K562 (cell line): Measurements from ENCODE around the gene FRMD4A. TPM values are rescaled to one million over a fixed set of nuclear protein-coding genes. Genes with fewer than 3 reads are reported as not detected.

ENCODE experiments used
- ATAC-seq: fragments of 200-7000 bp; cut with Tn5 transposase; 3 replicates; pipeline ENCODE4 v1.9.1; 2020; ENCODE audit warnings: moderate library complexity
- BruUV-seq: library from RNA; stranded (reverse); fragments of 400-500 nt; replicated peaks from 2 replicates; lab custom pipeline; 2021; lab: Mats Ljungman, UMichigan
- CTCF ChIA-PET: fragments of 300-600 bp; formaldehyde crosslinking; extraction: SDS; loops from one replicate; lab custom pipeline; 2021; ENCODE audit warnings: low intra/inter-chr PET ratio; lab: Yijun Ruan, JAX
- POLR2A ChIA-PET: fragments of 300-600, 350-650 bp; sonication (Branson Sonifier 250); formaldehyde crosslinking; extraction: SDS; loops from one replicate; lab custom pipeline; 2021; ENCODE audit warnings: antibody characterized with exemption, inconsistent platforms; lab: Yijun Ruan, JAX
- DNase-seq, 4 experiments: peaks; one replicate each; pipeline versions ENCODE4 v3.0.0 to v3.0.0-alpha.2; 2011 to 2018; ENCODE audit warnings: low spot score in 3 of 4, mixed read lengths in 3 of 4; ENCODE audit errors: extremely low read depth in 1 of 4
- FAIRE-seq: peaks from 2 replicates; lab custom pipeline; 2011; peaks lifted over from hg19 to GRCh38; lab: Jason Lieb, UNC
- H2AFZ ChIP-seq: 2 replicates; pipeline ENCODE4 v1.6.0; 2011; ENCODE audit warnings: low read depth, low read length, control low read depth, inconsistent platforms
- H3K27ac ChIP-seq: fragments of 200-600 bp; 3 replicates; pipeline ENCODE4 v1.8.0; 2011; ENCODE audit warnings: low read depth, mild to moderate bottlenecking, control low read depth, inconsistent platforms, low read length, moderate library complexity, mixed read lengths; ENCODE audit errors: extremely low read depth
- H3K27me3 ChIP-seq, 2 experiments: fragments of 300-600 bp in 1 of 2; 2 replicates in 1 of 2; 3 replicates in 1 of 2; pipeline versions ENCODE4 v1.6.0 to v1.8.0; 2011; ENCODE audit warnings: inconsistent platforms in 2 of 2, low read length in 2 of 2, mild to moderate bottlenecking in 1 of 2, mixed read lengths in 1 of 2, moderate library complexity in 1 of 2; ENCODE audit not compliant: control insufficient read depth in 2 of 2, insufficient read depth in 2 of 2
- H3K36me3 ChIP-seq: fragments of 300-600 bp; 3 replicates; pipeline ENCODE4 v1.8.0; 2011; ENCODE audit warnings: mild to moderate bottlenecking, low read length, inconsistent platforms; ENCODE audit not compliant: control insufficient read depth, insufficient read depth
- H3K4me1 ChIP-seq, 2 experiments: fragments of 200-600 bp in 1 of 2; replicated peaks in 1 of 2; 2 replicates in 1 of 2; 3 replicates in 1 of 2; pipeline versions ENCODE4 v1.5.1 to v1.8.0; 2011; ENCODE audit warnings: inconsistent platforms in 2 of 2, low read length in 2 of 2, mild to moderate bottlenecking in 1 of 2, mixed read lengths in 1 of 2, moderate library complexity in 1 of 2; ENCODE audit not compliant: control insufficient read depth in 2 of 2, insufficient read depth in 2 of 2
- H3K4me2 ChIP-seq: 2 replicates; pipeline ENCODE4 v1.6.1; 2011; ENCODE audit warnings: low read length, control low read depth, inconsistent platforms, mixed read lengths; ENCODE audit not compliant: insufficient read depth
- H3K4me3 ChIP-seq: fragments of 200-600 bp; sonication (generic), shearing (Covaris generic); 2 replicates; pipeline ENCODE4 v1.5.1; 2016; ENCODE audit warnings: control low read depth, inconsistent platforms
- H3K79me2 ChIP-seq: fragments of 200-600 bp; 3 replicates; pipeline ENCODE4 v1.8.0; 2011; ENCODE audit warnings: low read length, inconsistent platforms; ENCODE audit not compliant: control insufficient read depth, insufficient read depth
- H3K9ac ChIP-seq, 2 experiments: 2 replicates each; pipeline versions ENCODE4 v1.6.0 to v1.6.1; 2011; ENCODE audit warnings: low read depth in 2 of 2, low read length in 2 of 2, control low read depth in 1 of 2, inconsistent platforms in 1 of 2, mild to moderate bottlenecking in 1 of 2, mixed read lengths in 1 of 2; ENCODE audit not compliant: insufficient read depth in 1 of 2
- H3K9me1 ChIP-seq: one replicate; pipeline ENCODE4 v1.6.0; 2011; ENCODE audit warnings: inconsistent platforms, mild to moderate bottlenecking, low read length, moderate library complexity; ENCODE audit not compliant: control insufficient read depth, insufficient read depth
- H3K9me3 ChIP-seq: replicated peaks from 2 replicates; pipeline ENCODE4 v1.5.1; 2011; ENCODE audit warnings: low read depth, low read length, inconsistent platforms; ENCODE audit not compliant: control insufficient read depth, insufficient read depth
- H4K20me1 ChIP-seq: replicated peaks from 2 replicates; pipeline ENCODE4 v1.6.1; 2011; ENCODE audit warnings: low read length, inconsistent platforms, mixed read lengths; ENCODE audit not compliant: control insufficient read depth, insufficient read depth
- KDM1A ChIP-seq, 2 experiments: fragments of 450-650 bp; IDR thresholded peaks; 2 replicates each; pipeline ENCODE4 v1.6.1; 2016; ENCODE audit warnings: mild to moderate bottlenecking in 2 of 2
- PREB ChIP-seq: sonication (generic); formaldehyde crosslinking; IDR thresholded peaks from 2 replicates; pipeline ENCODE4 v1.8.1; 2023; ENCODE audit warnings: mild to moderate bottlenecking, missing genetic modification reagents
- RCOR1 ChIP-seq, 2 experiments: IDR thresholded peaks; 2 replicates each; pipeline ENCODE4 v1.6.1; 2012; ENCODE audit warnings: low read depth in 2 of 2, low read length in 2 of 2, borderline replicate concordance in 1 of 2, improper control_type of control experiment in 1 of 2
- THAP12 ChIP-seq: fragments of 250-450 bp; sonication (Bioruptor Pico); IDR thresholded peaks from 2 replicates; pipeline ENCODE4 v1.9.0; 2021; ENCODE audit warnings: mild to moderate bottlenecking, inconsistent platforms
- U2AF2 ChIP-seq: fragments of 200-400 bp; formaldehyde crosslinking; optimal IDR thresholded peaks from 2 replicates; pipeline ENCODE3; 2017; ENCODE audit warnings: low read depth, mild to moderate bottlenecking, low read length
- ZNF583 ChIP-seq: fragments of 250-450 bp; sonication (Bioruptor Pico); IDR thresholded peaks from 2 replicates; pipeline ENCODE4 v1.4.0; 2020
- WGBS: fragments of 100-300 bp; shearing (Covaris generic); methylation state at CpG from one replicate; pipeline ENCODE4 v1.1.6; 2016; ENCODE audit warnings: low coverage, mixed read lengths; ENCODE audit not compliant: insufficient coverage; ENCODE audit errors: missing lambda C conversion rate; 5-methylcytosine and 5-hydroxymethylcytosine counted together
- in situ Hi-C: fragments of 300-500 bp; cut with MboI; formaldehyde crosslinking; loops from 4 replicates; pipeline ENCODE4 v1.15.0; 2018; ENCODE audit warnings: inconsistent platforms, mixed read lengths
- intact Hi-C: fragments of 100-400 bp; cut with micrococcal nuclease; formaldehyde crosslinking; loops from 2 replicates; pipeline ENCODE4 v1.14.2; 2022
- polyA plus RNA-seq, 8 experiments: library from polyadenylated mRNA; depleted of rRNA in 4 of 8; stranded (reverse) in 5 of 8; unstranded in 3 of 8; fragments of >200 nt; fragmentation: Nextera tagmentation in 2 of 8; fragmentation: Illumina TruSeq in 1 of 8; extraction: Ambion mirVana in 2 of 8; extraction: Trizol in 1 of 8; gene quantifications; 2 replicates each; pipeline versions ENCODE4 v1.2.1 to v1.2.3, GENCODE V29; 2011 to 2014; ENCODE audit warnings: inconsistent platforms in 1 of 8, missing spikeins in 1 of 8
- total RNA-seq, 7 experiments: library from RNA; depleted of rRNA in 6 of 7; stranded (reverse); fragments of >200 nt in 6 of 7; fragmentation: Illumina TruSeq in 2 of 7; extraction: Trizol in 2 of 7; gene quantifications; 2 replicates each; pipeline versions ENCODE4 v1.2.1 to v1.2.3, GENCODE V29; 2011 to 2021; ENCODE audit warnings: low replicate concordance in 1 of 7

FRMD4A gene
- total and polyA plus RNA-seq, 9 of the 15 experiments (the other 6 are each of a cell fraction or from before 2014, with no cell fraction given) = 0.80 to 5.2 (median 3.0) TPM

- TF ChIP-seq PREB (CRISPR knock-in tag) = no peak
- no peak for TF ChIP-seq THAP12 (CRISPR knock-in tag)
- TF ChIP-seq RCOR1 (IDR thresholded peaks at IDR 0.05; ENCODE audit: borderline replicate concordance in 1 of 2, low read depth in 2 of 2, low read length in 2 of 2) = no peak
- TF ChIP-seq U2AF2 = no peak
Observed at GRCh38 chr10:13672548-13672947, 658.2 kb downstream of the FRMD4A start (continued).

GRCh38 chr10:13671904-13672303 lies 658.8 kb downstream of the FRMD4A start:
- Histone ChIP-seq H3K4me1 (no peaks in the 10 kb centered on the region), H3K9ac (no peak overlapping the region), H3K4me3 (no peak overlapping the region), H3K9me1 (no peaks in the 10 kb centered on the region), H4K20me1 (0 out of 2 replicates have a peak, but pooled peaks cover 6% of the 10 kb centered on the region), H3K27me3 (no peaks in the 10 kb centered on the region; a peak in 1 of 5 replicates), H3K79me2 (no peaks in the 10 kb centered on the region), H3K4me2 (no peak overlapping the region), H3K27ac (no peak overlapping the region), H3K36me3 (no peaks in the 10 kb centered on the region; the same call in 2 of the 3 replicates), H2AFZ (no peak overlapping the region), H3K9me3 (no peaks in the 10 kb centered on the region)
- DNase-seq (no peak), ATAC-seq (no peak), FAIRE-seq (no peak)
- no TSS peak for BruUV-seq
- TF ChIP-seq ZNF583 (CRISPR knock-in tag) = no peak
- TF ChIP-seq KDM1A (IDR thresholded peaks at IDR 0.05) = peak in 1 of 2 experiments; percentile 31; a peak in 1 of 4 replicates
- ChIA-PET CTCF (no interaction called here), POLR2A (interaction anchor here (0.8 kb wide), 1 partner anchor 8 kb away, joined by 3 read pairs; no protein-coding TSS in a partner anchor)
- in situ Hi-C loops = no loop called here
- intact Hi-C loops = no loop called here
- WGBS = 53% methylated on average over 9 of the region's 10 CpGs
